ENCODE measurements around the gene RPS13. TPM values are rescaled to one million over a fixed set of nuclear protein-coding genes. Genes with fewer than 3 reads are reported as not detected.

RPS13 gene
- total RNA-seq, 2 experiments from 2014 or later = 986 to 1,008 TPM

DNA sequence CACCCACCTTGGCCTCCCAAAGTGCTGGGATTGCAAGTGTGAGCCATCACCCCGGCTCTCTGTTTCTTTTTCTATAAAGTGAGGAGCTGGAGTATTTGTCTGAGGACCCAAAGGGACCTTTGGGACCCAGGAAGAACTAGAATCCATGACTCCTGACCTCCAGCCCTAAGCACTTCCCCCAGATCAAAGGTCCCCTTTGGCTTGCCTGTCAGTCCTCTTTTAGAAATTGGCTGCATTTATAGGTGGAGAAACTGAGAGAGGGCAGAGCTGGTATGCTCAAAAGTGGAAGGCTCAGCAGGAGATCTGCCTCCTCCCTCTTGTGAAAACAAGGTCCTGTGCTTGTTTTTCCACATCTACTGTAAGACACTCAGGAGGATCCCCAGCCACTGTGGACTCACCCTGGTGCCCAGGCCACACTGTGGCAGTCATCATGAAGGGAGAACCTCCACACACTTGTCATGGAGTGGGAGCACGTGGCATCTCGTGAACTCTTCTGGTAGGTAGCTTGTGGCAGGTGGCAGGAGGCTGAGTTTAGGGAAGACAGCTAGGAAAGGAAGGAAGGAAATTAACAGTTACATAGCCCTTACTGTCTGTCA lies 50.9 kb downstream of the RPS13 start:
- DNase-seq (no peak), ATAC-seq (no peak)
- Mint-ChIP-seq H3K27ac (no peak overlapping the region), H3K4me1 (ENCODE audit: low read depth) (no peaks in the 10 kb centered on the region), H3K4me3 (no peak overlapping the region), H3K36me3 (ENCODE audit: low read depth) (no peaks in the 10 kb centered on the region), H3K27me3 (ENCODE audit: low read depth) (peaks cover 8% of the 10 kb centered on the region), H3K9me3 (ENCODE audit: insufficient read depth) (no peaks in the 10 kb centered on the region)
- POLR2A ChIA-PET = no interaction called here
- CTCF ChIA-PET = interaction anchor here (1.1 kb wide), 1 partner anchor 36 kb away, joined by 3 read pairs; no protein-coding TSS in a partner anchor

DNA sequence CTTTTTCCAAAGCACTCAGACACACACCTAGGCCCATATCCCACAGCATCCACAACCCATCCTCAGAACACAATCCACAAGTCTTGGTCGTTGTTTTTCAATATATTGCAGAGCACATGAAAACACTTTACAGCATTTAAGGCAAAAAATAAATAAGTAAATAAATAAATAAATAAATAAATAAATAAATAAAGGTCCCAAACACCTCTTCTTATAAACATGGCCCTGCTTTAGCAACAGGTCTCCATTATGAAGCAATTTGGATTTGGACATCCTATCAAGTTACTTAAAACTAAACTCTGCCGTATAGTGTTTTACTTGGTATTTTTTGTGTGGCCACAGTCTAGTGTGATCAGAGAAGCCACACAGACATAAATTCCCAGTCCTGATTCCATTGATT lies 52.5 kb downstream of the RPS13 start:
- H3K27me3 Mint-ChIP-seq (ENCODE audit: low read depth) = peaks cover 8% of the 10 kb centered on the region
- ChIA-PET POLR2A (no interaction called here), CTCF (no interaction called here)
- no peak overlapping the region for H3K27ac Mint-ChIP-seq
- no peak for DNase-seq
- no peak overlapping the region for H3K4me3 Mint-ChIP-seq
- no peaks in the 10 kb centered on the region for H3K9me3 Mint-ChIP-seq (ENCODE audit: insufficient read depth)
- no peaks in the 10 kb centered on the region for H3K36me3 Mint-ChIP-seq (ENCODE audit: low read depth)
- no peaks in the 10 kb centered on the region for H3K4me1 Mint-ChIP-seq (ENCODE audit: low read depth)
- ATAC-seq = no peak

Other genes with a start within 250 kb of the RPS13 start
- gene PLEKHA7, start 63.3 kb downstream of the RPS13 start, total RNA-seq = under 1 TPM; 0.47 to 0.50 TPM
- gene PIK3C2A, start 130.3 kb upstream of the RPS13 start, total RNA-seq = 10 to 100 TPM; 21.5 to 24.9 TPM
- 100 to 1,000 TPM; 187 to 210 TPM for gene NUCB2, start 199.1 kb upstream of the RPS13 start, total RNA-seq

Data from activated CD8-positive, alpha-beta T cell treated with anti-CD3 and anti-CD28 coated beads, Interleukin-2, amount 10 ng/mL, durations not matched to agents 7 days and 5 days (primary cell).